ENCODE data around the gene FUT7.
A peak's percentile ranks its signal among the peaks of the same experiment; 100 is the strongest.

The FUT7 gene

GRCh38 chr9:136982232-136983051, 49.4 kb downstream of the FUT7 start, which contains the start of gene LCNL1:
Gene LCNL1, plus strand, starts transcription at chr9:136982993. Its CDS starts 594 bp downstream, at chr9:136983587.
- peak; percentile 75 for DNase-seq (ENCODE audit: low spot score)

GRCh38 chr9:136981588-136982231, 50.2 kb downstream of the FUT7 start:
- DNase-seq (ENCODE audit: low spot score), result peak; percentile 81

DNA sequence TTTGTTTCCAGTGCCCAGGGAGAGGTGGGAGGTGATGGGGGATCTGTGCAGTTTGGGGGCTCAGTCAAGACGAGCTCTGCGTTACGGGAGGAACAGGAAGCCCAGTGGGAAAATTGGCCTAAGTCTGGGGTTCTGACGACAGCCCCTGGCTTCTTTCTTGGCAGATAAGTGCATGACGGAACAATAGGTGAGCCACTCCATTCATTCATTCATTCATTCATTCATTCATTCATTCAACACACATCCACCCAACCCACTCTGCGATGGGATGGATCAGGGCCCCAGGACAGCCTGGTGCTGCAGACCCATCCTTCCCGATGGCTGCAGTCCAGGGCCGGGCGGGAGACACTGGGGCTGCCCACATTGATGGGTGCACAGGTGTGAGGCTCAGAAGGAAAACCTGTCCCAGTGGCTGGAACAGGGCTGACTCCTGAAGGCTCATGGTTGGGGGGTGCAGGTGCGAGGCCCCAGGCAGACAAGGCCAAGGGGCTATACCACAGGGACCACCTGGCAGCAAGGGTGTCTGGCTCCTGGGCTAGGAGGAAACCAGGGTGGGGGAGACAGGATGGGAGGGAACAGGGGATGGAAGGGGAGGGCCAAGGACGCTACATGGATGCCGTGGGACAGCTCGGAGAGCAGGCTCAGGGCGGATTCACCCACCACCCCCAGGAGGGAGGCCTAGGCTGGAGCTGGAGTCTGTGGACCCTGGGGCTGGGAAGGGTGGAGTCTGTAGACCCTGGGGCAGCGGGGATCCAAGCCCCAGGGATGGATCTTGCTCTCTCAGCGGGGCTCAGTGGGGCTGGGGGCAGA, 51.0 kb downstream of the FUT7 start:
- DNase-seq (ENCODE audit: low spot score), result no peak
